Hepatocyte (in vitro differentiated cells): ENCODE data around the gene DHRS9. TPM values are rescaled to one million over a fixed set of nuclear protein-coding genes. Genes with fewer than 3 reads are reported as not detected.

Experiments used
- DNase-seq: peaks from one replicate; pipeline ENCODE4 v3.0.0-alpha.2; 2016; ENCODE audit warnings: low spot score
- H2AFZ ChIP-seq: fragments of 200-600 bp; sonication (generic); 2 replicates; pipeline ENCODE4 v1.6.0; 2016; ENCODE audit warnings: antibody characterized with exemption, mild to moderate bottlenecking
- H3K27ac ChIP-seq: fragments of 200-600 bp; sonication (generic); 2 replicates; pipeline ENCODE4 v1.5.1; 2016; ENCODE audit warnings: mild to moderate bottlenecking
- H3K27me3 ChIP-seq: fragments of 200-600 bp; sonication (generic); 2 replicates; pipeline ENCODE4 v1.6.1; 2016
- H3K36me3 ChIP-seq: fragments of 200-600 bp; sonication (generic); replicated peaks from 2 replicates; pipeline ENCODE4 v1.5.1; 2016; ENCODE audit warnings: low read depth; ENCODE audit not compliant: insufficient read depth
- H3K4me1 ChIP-seq: fragments of 200-600 bp; sonication (generic); 2 replicates; pipeline ENCODE4 v1.5.1; 2016; ENCODE audit warnings: mild to moderate bottlenecking, moderate library complexity; ENCODE audit not compliant: insufficient read depth
- H3K4me2 ChIP-seq: fragments of 200-600 bp; sonication (generic); 2 replicates; pipeline ENCODE4 v1.6.0; 2016
- H3K4me3 ChIP-seq: fragments of 200-600 bp; sonication (generic); 2 replicates; pipeline ENCODE4 v1.5.1; 2016; ENCODE audit warnings: mild to moderate bottlenecking
- H3K79me2 ChIP-seq: fragments of 200-600 bp; sonication (generic); 2 replicates; pipeline ENCODE4 v1.6.0; 2017; ENCODE audit warnings: mild to moderate bottlenecking
- H3K9me2 ChIP-seq: fragments of 200-600 bp; sonication (generic); replicated peaks from 2 replicates; pipeline ENCODE4 v1.6.0; 2017; ENCODE audit warnings: mild to moderate bottlenecking; ENCODE audit not compliant: insufficient read depth
- H3K9me3 ChIP-seq: fragments of 200-600 bp; sonication (generic); 2 replicates; pipeline ENCODE4 v1.5.1; 2016; ENCODE audit warnings: low read depth, mild to moderate bottlenecking
- H4K20me1 ChIP-seq: fragments of 200-600 bp; sonication (generic); 2 replicates; pipeline ENCODE4 v1.6.0; 2016; ENCODE audit warnings: mild to moderate bottlenecking; ENCODE audit not compliant: insufficient read depth, poor library complexity, severe bottlenecking
- CTCF ChIP-seq: fragments of 200-600 bp; sonication (generic); IDR thresholded peaks from 2 replicates; pipeline ENCODE4 v1.5.1; 2016; ENCODE audit warnings: antibody characterized with exemption, mild to moderate bottlenecking; ENCODE audit not compliant: poor library complexity
- EZH2 ChIP-seq: fragments of 200-600 bp; sonication (generic); IDR thresholded peaks from 2 replicates; pipeline ENCODE4 v1.6.1; 2016; ENCODE audit warnings: antibody characterized with exemption, mild to moderate bottlenecking, borderline replicate concordance
- EZH2phosphoT487 ChIP-seq: fragments of 200-600 bp; sonication (generic); IDR thresholded peaks from one replicate; pipeline ENCODE4 v1.6.1; 2018; ENCODE audit warnings: antibody characterized with exemption, mild to moderate bottlenecking, low read depth, moderate library complexity; ENCODE audit not compliant: unreplicated experiment, severe bottlenecking
- WGBS: methylation state at CpG from one replicate; pipeline ENCODE4 v1.1.6; 2016; ENCODE audit warnings: low lambda C conversion rate; ENCODE audit errors: missing lambda C conversion rate; 5-methylcytosine and 5-hydroxymethylcytosine counted together
- polyA plus RNA-seq: library from polyadenylated mRNA; unstranded; fragments of >200 nt; fragmentation: Nextera tagmentation; extraction: Ambion mirVana; gene quantifications from 2 replicates; pipeline ENCODE4 v1.2.1, GENCODE V29; 2016
- total RNA-seq: library from RNA; depleted of rRNA; stranded (reverse); fragments of >200 nt; gene quantifications from 2 replicates; pipeline ENCODE4 v1.2.3, GENCODE V29; 2014

The DHRS9 gene
- total and polyA plus RNA-seq, 2 experiments from 2014 or later: 1.1 to 2.2 TPM

GRCh38 chr2:169105476-169105875 is 36.1 kb downstream of the DHRS9 start:
- no peak for TF ChIP-seq EZH2phosphoT487
- no peak for TF ChIP-seq CTCF
- no peak for TF ChIP-seq EZH2
- no peak overlapping the region for H3K4me3 ChIP-seq
- no peaks in the 10 kb centered on the region for H3K9me2 ChIP-seq
- no peak for DNase-seq
- no peaks in the 10 kb centered on the region for H3K9me3 ChIP-seq
- H3K36me3 ChIP-seq: no peaks in the 10 kb centered on the region
- no peaks in the 10 kb centered on the region for H3K4me1 ChIP-seq
- H3K4me2 ChIP-seq: no peak overlapping the region
- H4K20me1 ChIP-seq: no peaks in the 10 kb centered on the region
- H2AFZ ChIP-seq: no peak overlapping the region
- peaks cover 6% of the 10 kb centered on the region for H3K27me3 ChIP-seq
- H3K27ac ChIP-seq: no peak overlapping the region
- H3K79me2 ChIP-seq: no peaks in the 10 kb centered on the region
- 88% methylated on average over 1 of the region's 1 CpG for WGBS

DNA sequence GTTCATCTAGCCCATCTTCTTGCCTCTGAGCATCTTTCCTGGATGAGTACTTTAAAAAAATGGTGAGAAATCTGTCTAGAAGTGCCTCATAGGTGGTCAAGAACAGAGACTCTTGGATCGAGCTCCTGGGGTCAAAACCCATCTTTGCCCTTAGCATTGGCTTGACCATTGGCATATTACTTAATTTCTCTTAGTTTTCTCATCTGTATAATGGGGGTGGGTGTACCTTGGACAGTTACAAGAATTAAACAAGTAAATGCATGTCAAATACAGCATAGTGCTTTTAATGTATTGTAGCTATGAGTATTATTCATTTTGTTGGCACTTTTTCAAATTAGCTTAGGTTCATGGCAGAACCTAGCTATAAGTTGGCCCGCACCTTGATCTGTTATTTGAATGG is 36.8 kb downstream of the DHRS9 start:
- Histone ChIP-seq H3K4me1 (no peaks in the 10 kb centered on the region), H3K4me3 (no peak overlapping the region), H3K36me3 (no peaks in the 10 kb centered on the region), H3K9me2 (no peaks in the 10 kb centered on the region), H2AFZ (no peak overlapping the region), H3K9me3 (no peaks in the 10 kb centered on the region), H3K79me2 (no peaks in the 10 kb centered on the region), H3K4me2 (no peak overlapping the region), H4K20me1 (no peaks in the 10 kb centered on the region), H3K27ac (no peak overlapping the region), H3K27me3 (peaks cover 9% of the 10 kb centered on the region)
- TF ChIP-seq EZH2phosphoT487 (no peak), CTCF (no peak), EZH2 (no peak)
- WGBS: 99% methylated on average over 2 of the region's 2 CpGs
- no peak for DNase-seq

- Histone ChIP-seq H3K9me2 (no peaks in the 10 kb centered on the region), H2AFZ (no peak overlapping the region), H3K4me2 (no peak overlapping the region), H4K20me1 (no peaks in the 10 kb centered on the region), H3K9me3 (no peaks in the 10 kb centered on the region), H3K79me2 (no peaks in the 10 kb centered on the region), H3K27ac (no peak overlapping the region), H3K4me3 (no peak overlapping the region), H3K36me3 (no peaks in the 10 kb centered on the region), H3K4me1 (no peaks in the 10 kb centered on the region), H3K27me3 (peaks cover 9% of the 10 kb centered on the region)
- no peak for TF ChIP-seq EZH2phosphoT487
- no peak for DNase-seq
- WGBS: 83% methylated on average over 6 of the region's 6 CpGs
Observed at GRCh38 chr2:169106563-169107545, 37.5 kb downstream of the DHRS9 start.

- 71% methylated on average over 2 of the region's 2 CpGs for WGBS
- Histone ChIP-seq H3K27me3 (peaks cover 9% of the 10 kb centered on the region), H3K79me2 (no peaks in the 10 kb centered on the region), H3K4me2 (no peak overlapping the region), H3K4me3 (no peak overlapping the region), H2AFZ (no peak overlapping the region), H3K9me2 (no peaks in the 10 kb centered on the region), H3K9me3 (no peaks in the 10 kb centered on the region), H3K36me3 (no peaks in the 10 kb centered on the region), H3K27ac (no peak overlapping the region), H4K20me1 (no peaks in the 10 kb centered on the region), H3K4me1 (no peaks in the 10 kb centered on the region)
- TF ChIP-seq EZH2: no peak
- TF ChIP-seq EZH2phosphoT487: no peak
- no peak for TF ChIP-seq CTCF
- DNase-seq: no peak
Observed at GRCh38 chr2:169107645-169108044, 38.3 kb downstream of the DHRS9 start.
